B cell (primary cell): Measurements from ENCODE around the gene NELFE.

Experiments used
- EZH2 ChIP-seq: IDR thresholded peaks from 2 replicates; pipeline ENCODE4 v1.6.1; 2012; ENCODE audit warnings: borderline replicate concordance, low read depth, mild to moderate bottlenecking, moderate library complexity, low read length; ENCODE audit not compliant: insufficient read depth, poor library complexity, severe bottlenecking
- TF ChIP-seq, protein P1 (sequence below): fragments of 200-600 bp; IDR thresholded peaks from one replicate; pipeline ENCODE4 v1.8.0; 2022; ENCODE audit warnings: antibody characterized with exemption, mild to moderate bottlenecking

DNA sequence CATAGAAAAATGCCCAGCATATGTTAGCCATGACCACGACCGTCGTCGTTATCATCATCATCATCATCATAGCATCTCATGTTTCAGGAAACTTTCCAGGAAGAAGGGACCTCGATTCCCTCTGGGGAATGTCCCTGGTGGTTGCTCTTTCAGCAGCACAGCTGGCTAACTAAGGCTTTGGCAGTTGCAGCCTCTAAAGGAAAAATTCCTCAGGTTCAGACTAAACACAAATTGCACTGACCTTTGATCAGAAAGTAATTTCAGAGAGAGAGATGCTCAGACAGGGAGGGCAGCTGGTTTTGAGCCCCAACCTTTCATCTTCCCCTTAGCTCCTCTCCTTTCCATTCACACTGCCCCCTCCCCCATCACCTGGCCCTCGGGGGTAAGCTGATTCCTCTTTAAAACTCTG lies 18.5 kb downstream of the NELFE start:
- TF ChIP-seq, protein P1, sequence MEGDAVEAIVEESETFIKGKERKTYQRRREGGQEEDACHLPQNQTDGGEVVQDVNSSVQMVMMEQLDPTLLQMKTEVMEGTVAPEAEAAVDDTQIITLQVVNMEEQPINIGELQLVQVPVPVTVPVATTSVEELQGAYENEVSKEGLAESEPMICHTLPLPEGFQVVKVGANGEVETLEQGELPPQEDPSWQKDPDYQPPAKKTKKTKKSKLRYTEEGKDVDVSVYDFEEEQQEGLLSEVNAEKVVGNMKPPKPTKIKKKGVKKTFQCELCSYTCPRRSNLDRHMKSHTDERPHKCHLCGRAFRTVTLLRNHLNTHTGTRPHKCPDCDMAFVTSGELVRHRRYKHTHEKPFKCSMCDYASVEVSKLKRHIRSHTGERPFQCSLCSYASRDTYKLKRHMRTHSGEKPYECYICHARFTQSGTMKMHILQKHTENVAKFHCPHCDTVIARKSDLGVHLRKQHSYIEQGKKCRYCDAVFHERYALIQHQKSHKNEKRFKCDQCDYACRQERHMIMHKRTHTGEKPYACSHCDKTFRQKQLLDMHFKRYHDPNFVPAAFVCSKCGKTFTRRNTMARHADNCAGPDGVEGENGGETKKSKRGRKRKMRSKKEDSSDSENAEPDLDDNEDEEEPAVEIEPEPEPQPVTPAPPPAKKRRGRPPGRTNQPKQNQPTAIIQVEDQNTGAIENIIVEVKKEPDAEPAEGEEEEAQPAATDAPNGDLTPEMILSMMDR, result no peak
- no peak for TF ChIP-seq EZH2
